Esophagus muscularis mucosa (tissue), 4 donors: ENCODE data around the gene ITGAX. TPM values are rescaled to one million over a fixed set of nuclear protein-coding genes. Genes with fewer than 3 reads are reported as not detected.

Source experiments
- DNase-seq: peaks from one replicate; pipeline ENCODE4 v3.0.0-alpha.2; 2017; ENCODE audit errors: extremely low spot score
- H3K27ac ChIP-seq, 4 donors: fragments of 200-600 bp; sonication (generic); replicated peaks in 1 of 4; 1 replicate in 3 of 4; 2 replicates in 1 of 4; pipeline ENCODE4 v1.5.1; 2016 to 2019; ENCODE audit warnings: mild to moderate bottlenecking in 1 of 4
- H3K27me3 ChIP-seq, 4 donors: fragments of 200-600 bp; sonication (generic); one replicate each; pipeline versions ENCODE4 v1.5.1 to v1.6.0; 2016 to 2019
- H3K36me3 ChIP-seq, 4 donors: fragments of 200-600 bp; sonication (generic); one replicate each; pipeline ENCODE4 v1.5.1; 2016 to 2019
- H3K4me1 ChIP-seq, 4 donors: fragments of 200-600 bp; sonication (generic); one replicate each; pipeline ENCODE4 v1.5.1; 2016 to 2019
- H3K4me3 ChIP-seq, 4 donors: fragments of 200-600 bp; sonication (generic); 1 replicate in 2 of 4; 2 replicates in 2 of 4; pipeline ENCODE4 v1.5.1; 2016 to 2019; ENCODE audit warnings: mild to moderate bottlenecking in 4 of 4, moderate library complexity in 1 of 4
- H3K9me3 ChIP-seq, 4 donors: fragments of 200-600 bp; sonication (generic); 1 replicate in 3 of 4; 2 replicates in 1 of 4; pipeline ENCODE4 v1.5.1; 2016 to 2019
- EP300 ChIP-seq: sonication (generic); formaldehyde crosslinking; IDR thresholded peaks from one replicate; pipeline ENCODE4 v1.6.1; 2017; ENCODE audit warnings: antibody characterized with exemption
- POLR2A ChIP-seq: fragments of 450-650 bp; IDR thresholded peaks from one replicate; pipeline ENCODE4 v1.6.1; 2017; ENCODE audit warnings: antibody characterized with exemption, moderate library complexity, mild to moderate bottlenecking, low read depth
- POLR2AphosphoS5 ChIP-seq, 2 donors: sonication (generic); formaldehyde crosslinking; IDR thresholded peaks; one replicate each; pipeline ENCODE4 v1.6.1; 2017; ENCODE audit warnings: antibody characterized with exemption in 2 of 2
- WGBS: methylation state at CpG from one replicate; pipeline ENCODE4 v1.1.5; 2018; 5-methylcytosine and 5-hydroxymethylcytosine counted together
- intact Hi-C: fragments of 100-400 bp; cut with DNase I; formaldehyde crosslinking; loops from one replicate; pipeline ENCODE4 v1.15.1; 2023
- total RNA-seq, 4 donors: library from RNA; depleted of rRNA; stranded (reverse); fragments of >200 nt; gene quantifications; one replicate each; pipeline versions ENCODE4 v1.1.0 to v1.2.1, GENCODE V29; 2016
- TF ChIP-seq, protein P1 (sequence below), 3 experiments: fragments of 200-600 bp in 2 of 3; fragments of 450-650 bp in 1 of 3; sonication (generic) in 2 of 3; IDR thresholded peaks; one replicate each; pipeline ENCODE4 v1.5.1; 2017 to 2019; ENCODE audit warnings: antibody characterized with exemption in 3 of 3, mild to moderate bottlenecking in 2 of 3, moderate library complexity in 1 of 3

ITGAX gene
- total RNA-seq, 4 donors from 2014 or later, result 0.71 to 11.3 (median 3.4) TPM

GRCh38 chr16:31388535-31388934, 33.6 kb downstream of the ITGAX start:
- Histone ChIP-seq H3K4me1 (no peaks in the 10 kb centered on the region), H3K36me3 (no peaks in the 10 kb centered on the region), H3K9me3 (no peaks in the 10 kb centered on the region), H3K27me3 (peaks cover 0 to 48% (median 2%) of the 10 kb centered on the region in 4 donors), H3K27ac (no peak overlapping the region), H3K4me3 (no peak overlapping the region)
- TF ChIP-seq EP300 (no peak), POLR2AphosphoS5 (IDR thresholded peaks at IDR 0.05) (no peak), POLR2A (no peak)
- TF ChIP-seq, protein P1, sequence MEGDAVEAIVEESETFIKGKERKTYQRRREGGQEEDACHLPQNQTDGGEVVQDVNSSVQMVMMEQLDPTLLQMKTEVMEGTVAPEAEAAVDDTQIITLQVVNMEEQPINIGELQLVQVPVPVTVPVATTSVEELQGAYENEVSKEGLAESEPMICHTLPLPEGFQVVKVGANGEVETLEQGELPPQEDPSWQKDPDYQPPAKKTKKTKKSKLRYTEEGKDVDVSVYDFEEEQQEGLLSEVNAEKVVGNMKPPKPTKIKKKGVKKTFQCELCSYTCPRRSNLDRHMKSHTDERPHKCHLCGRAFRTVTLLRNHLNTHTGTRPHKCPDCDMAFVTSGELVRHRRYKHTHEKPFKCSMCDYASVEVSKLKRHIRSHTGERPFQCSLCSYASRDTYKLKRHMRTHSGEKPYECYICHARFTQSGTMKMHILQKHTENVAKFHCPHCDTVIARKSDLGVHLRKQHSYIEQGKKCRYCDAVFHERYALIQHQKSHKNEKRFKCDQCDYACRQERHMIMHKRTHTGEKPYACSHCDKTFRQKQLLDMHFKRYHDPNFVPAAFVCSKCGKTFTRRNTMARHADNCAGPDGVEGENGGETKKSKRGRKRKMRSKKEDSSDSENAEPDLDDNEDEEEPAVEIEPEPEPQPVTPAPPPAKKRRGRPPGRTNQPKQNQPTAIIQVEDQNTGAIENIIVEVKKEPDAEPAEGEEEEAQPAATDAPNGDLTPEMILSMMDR (IDR thresholded peaks at IDR 0.05), result no peak
- 82% methylated on average over 2 of the region's 2 CpGs for WGBS
- intact Hi-C loops, result no loop called here
- no peak for DNase-seq

DNA sequence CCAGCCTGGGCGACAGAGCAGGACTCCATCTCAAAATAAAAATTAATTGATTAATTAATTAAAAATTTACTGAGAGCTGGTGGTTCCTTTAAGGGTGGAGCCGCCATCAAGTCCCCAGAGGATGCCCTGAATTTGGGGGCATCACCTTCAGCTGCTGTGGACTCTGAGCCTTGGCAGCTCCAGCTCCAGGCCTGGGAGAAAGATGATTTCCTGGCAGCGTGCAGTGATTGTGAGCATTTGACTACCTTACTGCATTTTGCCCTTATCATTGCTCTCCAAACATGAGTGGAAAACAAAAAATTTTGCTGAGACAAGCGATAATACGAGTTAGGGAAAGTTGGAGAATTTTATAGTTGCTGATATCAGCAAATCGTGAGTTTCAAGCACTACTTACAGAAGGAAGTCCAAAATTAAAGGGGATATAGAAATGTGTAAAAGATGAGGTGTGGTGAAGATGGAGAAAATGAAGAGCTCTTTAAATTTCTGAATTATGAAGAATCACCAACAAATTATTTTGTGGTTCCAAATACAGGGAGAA, 35.6 kb downstream of the ITGAX start:
- Histone ChIP-seq H3K9me3 (no peaks in the 10 kb centered on the region), H3K4me1 (no peaks in the 10 kb centered on the region), H3K4me3 (no peak overlapping the region), H3K27ac (no peak overlapping the region), H3K36me3 (no peaks in the 10 kb centered on the region), H3K27me3 (peaks cover 0 to 44% (median 0%) of the 10 kb centered on the region in 4 donors)
- TF ChIP-seq, protein P1 (IDR thresholded peaks at IDR 0.05), result no peak
- no peak for TF ChIP-seq EP300
- no peak for TF ChIP-seq POLR2A
- no peak for TF ChIP-seq POLR2AphosphoS5 (IDR thresholded peaks at IDR 0.05)
- 67% methylated on average over 5 of the region's 6 CpGs for WGBS
- no peak for DNase-seq
- intact Hi-C loops, result no loop called here

GRCh38 chr16:31393056-31393455, 38.1 kb downstream of the ITGAX start, which contains the start of gene ITGAD:
TSS of gene ITGAD (plus strand) at chr16:31393335. CDS start at chr16:31393361, 26 bp downstream.
- DNase-seq, result no peak
- H3K4me1 ChIP-seq, result no peaks in the 10 kb centered on the region
- WGBS, result 65% methylated on average over 5 of the region's 5 CpGs
- TF ChIP-seq, protein P1 (IDR thresholded peaks at IDR 0.05), result no peak
- TF ChIP-seq EP300, result no peak
- TF ChIP-seq POLR2AphosphoS5 (IDR thresholded peaks at IDR 0.05), result no peak
- TF ChIP-seq POLR2A, result no peak
- H3K27ac ChIP-seq, result no peak within 1 kb of the TSS
- no peak within 1 kb of the TSS for H3K4me3 ChIP-seq
- H3K27me3 ChIP-seq, result peaks cover 0 to 39% (median 0%) of the 10 kb centered on the region in 4 donors
- intact Hi-C loops, result no loop called here
- no peaks in the 10 kb centered on the region for H3K9me3 ChIP-seq
- no peaks in the 10 kb centered on the region for H3K36me3 ChIP-seq

DNA sequence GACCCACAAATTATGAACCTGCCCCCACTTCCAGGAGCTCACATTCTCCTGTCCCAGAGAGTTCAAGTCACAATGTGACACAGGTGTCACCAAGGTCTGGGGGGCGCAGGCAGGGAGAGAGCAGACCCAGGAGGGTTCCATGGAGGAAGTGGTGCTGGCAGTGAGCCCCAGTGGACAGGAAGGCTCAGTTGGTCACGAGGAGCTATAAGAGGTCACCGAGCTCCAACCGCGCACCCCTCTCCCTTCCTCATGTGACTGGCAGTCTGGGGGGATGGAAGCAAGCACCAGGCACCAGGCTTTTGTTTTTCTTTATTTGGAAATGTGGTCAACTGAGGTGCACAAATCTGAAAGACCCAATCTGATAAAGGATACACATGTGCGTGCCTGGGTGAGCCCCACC, 40.7 kb downstream of the ITGAX start:
- intact Hi-C loops, result no loop called here
- 57% methylated on average over 6 of the region's 6 CpGs for WGBS

More for the DNA sequence above, 40.7 kb downstream of the ITGAX start:
- Histone ChIP-seq H3K27me3 (peaks cover 0 to 28% (median 0%) of the 10 kb centered on the region in 4 donors), H3K27ac (no peak overlapping the region), H3K36me3 (no peaks in the 10 kb centered on the region), H3K4me1 (no peaks in the 10 kb centered on the region), H3K4me3 (no peak overlapping the region), H3K9me3 (peaks cover 0 to 13% (median 0%) of the 10 kb centered on the region in 4 donors)
- DNase-seq, result no peak
- TF ChIP-seq POLR2A (no peak), POLR2AphosphoS5 (IDR thresholded peaks at IDR 0.05) (no peak), EP300 (no peak)
- TF ChIP-seq, protein P1 (IDR thresholded peaks at IDR 0.05), result no peak
